Memory B cell (primary cell): Measurements from ENCODE around the gene CUL4A.
"Not testable (repeated sequence)": the region's sequence is repeated elsewhere in the genome, so short reads cannot be mapped to it uniquely, and the experiment has no call there.

Experiments used
- ATAC-seq: fragments of 150-1000 bp; cut with Tn5 transposase; 2 replicates; pipeline ENCODE4 v1.10.0; 2021; ENCODE audit warnings: low read depth, mild to moderate bottlenecking, moderate library complexity
- DNase-seq, 2 donors: peaks; one replicate each; pipeline ENCODE4 v3.0.0; 2022; ENCODE audit warnings: low spot score in 2 of 2
- H3K27ac Mint-ChIP-seq: one replicate; pipeline ENCODE4 v1.8.0; 2022; ENCODE audit warnings: mild to moderate bottlenecking, moderate library complexity, mixed read lengths
- H3K27me3 Mint-ChIP-seq: one replicate; pipeline ENCODE4 v1.8.0; 2022; ENCODE audit warnings: mixed read lengths
- H3K36me3 Mint-ChIP-seq: one replicate; pipeline ENCODE4 v1.8.0; 2022; ENCODE audit warnings: mild to moderate bottlenecking, mixed read lengths
- H3K4me1 Mint-ChIP-seq: one replicate; pipeline ENCODE4 v1.8.0; 2022; ENCODE audit warnings: mixed read lengths
- H3K4me3 Mint-ChIP-seq: one replicate; pipeline ENCODE4 v1.8.0; 2022; ENCODE audit warnings: mild to moderate bottlenecking, moderate library complexity, mixed read lengths
- H3K9me3 Mint-ChIP-seq: one replicate; pipeline ENCODE4 v1.8.0; 2022; ENCODE audit warnings: mixed read lengths

Gene CUL4A

DNA sequence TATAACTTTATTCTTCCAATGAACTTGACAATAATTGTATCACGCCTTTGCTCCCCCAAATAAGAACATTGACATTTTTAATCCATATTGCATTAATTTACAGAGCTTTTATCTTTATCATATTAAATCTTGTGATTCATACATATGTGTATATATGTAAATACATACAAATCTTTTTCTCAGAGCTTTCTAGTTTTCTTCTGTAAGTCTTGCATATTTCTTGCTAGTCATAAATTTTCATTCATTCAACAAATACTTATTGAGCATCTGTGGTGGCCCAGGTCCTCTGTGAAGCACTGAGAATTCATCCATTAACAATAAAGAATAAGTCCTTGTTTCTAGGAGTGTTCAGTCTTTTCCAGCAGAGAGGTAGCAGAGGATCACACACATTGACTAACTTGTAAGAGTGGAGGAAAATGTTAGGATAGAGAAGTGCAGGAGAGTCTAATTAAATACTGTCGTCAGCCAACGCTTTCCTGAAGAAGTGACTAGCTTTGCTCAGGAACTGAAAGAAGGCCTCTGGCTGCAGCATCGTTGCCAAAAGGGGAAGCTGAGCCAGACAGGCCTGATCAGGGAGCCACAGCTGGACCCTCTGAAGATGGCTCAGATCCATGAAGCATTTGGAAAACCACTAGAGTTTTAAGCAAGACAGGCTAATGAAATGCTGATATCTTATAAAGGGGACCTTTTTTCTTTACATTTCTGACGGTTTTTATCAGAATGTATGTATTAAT lies 49.1 kb downstream of the CUL4A start:
- H3K36me3 Mint-ChIP-seq: peaks cover 30% of the 10 kb centered on the region
- ATAC-seq (no peak), DNase-seq (no peak)
- H3K9me3 Mint-ChIP-seq: no peaks in the 10 kb centered on the region
- no peaks in the 10 kb centered on the region for H3K27me3 Mint-ChIP-seq
- no peaks in the 10 kb centered on the region for H3K4me1 Mint-ChIP-seq
- no peak overlapping the region for H3K27ac Mint-ChIP-seq
- H3K4me3 Mint-ChIP-seq: no peak overlapping the region

DNA sequence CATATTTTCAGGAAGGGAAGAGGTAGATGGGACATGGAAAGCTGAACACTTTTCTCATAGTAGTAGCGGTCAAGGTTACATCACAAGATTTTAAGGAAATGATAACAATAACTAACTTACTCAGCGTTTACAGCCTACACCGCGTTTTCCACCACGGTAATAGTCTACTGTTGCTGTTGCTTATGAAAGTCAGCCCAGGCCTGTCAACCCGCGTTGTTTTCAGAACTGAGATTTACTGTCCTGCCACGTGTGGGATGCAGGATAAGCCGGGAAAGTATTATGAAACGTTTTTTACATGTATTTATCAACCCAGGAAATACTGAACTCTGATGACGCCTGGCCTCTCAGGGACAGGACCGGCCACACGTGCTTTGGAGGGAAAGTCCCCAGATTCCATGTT lies 51.6 kb downstream of the CUL4A start:
- Mint-ChIP-seq H3K4me3 (no peak overlapping the region), H3K27ac (no peak overlapping the region), H3K27me3 (no peaks in the 10 kb centered on the region), H3K36me3 (peaks cover 28% of the 10 kb centered on the region), H3K9me3 (no peaks in the 10 kb centered on the region), H3K4me1 (no peaks in the 10 kb centered on the region)
- ATAC-seq (no peak), DNase-seq (no peak)

DNA sequence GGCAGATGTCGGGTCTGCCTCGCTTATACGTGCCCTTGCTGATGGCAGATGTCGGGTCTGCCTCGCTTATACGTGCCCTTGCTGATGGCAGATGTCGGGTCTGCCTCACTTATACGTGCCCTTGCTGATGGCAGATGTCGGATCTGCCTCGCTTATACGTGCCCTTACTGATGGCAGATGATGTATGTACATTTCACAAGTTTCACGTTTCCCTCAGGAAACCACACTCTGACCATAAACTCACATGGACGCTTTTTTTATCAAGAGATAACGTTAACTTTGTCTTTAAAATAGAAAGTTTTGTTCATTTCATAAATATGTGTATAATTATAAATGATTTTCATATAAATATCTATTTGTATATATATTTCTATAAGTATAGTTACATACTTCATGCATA lies 53.6 kb downstream of the CUL4A start:
- H3K27ac Mint-ChIP-seq, H3K4me3 Mint-ChIP-seq, H3K4me1 Mint-ChIP-seq, H3K27me3 Mint-ChIP-seq, ATAC-seq, H3K9me3 Mint-ChIP-seq, DNase-seq: not testable (repeated sequence)
- H3K36me3 Mint-ChIP-seq: peaks cover 24% of the 10 kb centered on the region

- Mint-ChIP-seq H3K36me3 (peaks cover 7% of the 10 kb centered on the region), H3K27ac (no peak overlapping the region), H3K4me3 (no peak overlapping the region)
Observed at GRCh38 chr13:113267642-113268405, 58.4 kb downstream of the CUL4A start.

GRCh38 chr13:113272031-113272430 lies 62.6 kb downstream of the CUL4A start:
- Mint-ChIP-seq H3K4me3 (no peak overlapping the region), H3K9me3 (no peaks in the 10 kb centered on the region), H3K27me3 (peaks cover 3% of the 10 kb centered on the region), H3K27ac (no peak overlapping the region), H3K4me1 (peaks cover 2% of the 10 kb centered on the region), H3K36me3 (peaks cover 5% of the 10 kb centered on the region)
- DNase-seq (no peak), ATAC-seq (no peak)

More at GRCh38 chr13:113267642-113268405, 58.4 kb downstream of the CUL4A start:
- H3K4me1 Mint-ChIP-seq: no peaks in the 10 kb centered on the region
- H3K27me3 Mint-ChIP-seq: no peaks in the 10 kb centered on the region
- H3K9me3 Mint-ChIP-seq: no peaks in the 10 kb centered on the region
- ATAC-seq (no peak), DNase-seq (no peak)

GRCh38 chr13:113272701-113273181 lies 63.3 kb downstream of the CUL4A start:
- H3K36me3 Mint-ChIP-seq: peaks cover 2% of the 10 kb centered on the region
- H3K4me1 Mint-ChIP-seq: peaks cover 2% of the 10 kb centered on the region
- no peaks in the 10 kb centered on the region for H3K9me3 Mint-ChIP-seq
- no peak for DNase-seq
- ATAC-seq: no peak
- H3K27me3 Mint-ChIP-seq: peaks cover 5% of the 10 kb centered on the region
- no peak overlapping the region for H3K4me3 Mint-ChIP-seq
- no peak overlapping the region for H3K27ac Mint-ChIP-seq

- Mint-ChIP-seq H3K27me3 (peaks cover 6% of the 10 kb centered on the region), H3K9me3 (no peaks in the 10 kb centered on the region), H3K4me3 (no peak overlapping the region), H3K36me3 (peaks cover 2% of the 10 kb centered on the region), H3K27ac (no peak overlapping the region), H3K4me1 (peaks cover 2% of the 10 kb centered on the region)
- DNase-seq: no peak
- no peak for ATAC-seq
Observed at GRCh38 chr13:113273321-113273720, 63.9 kb downstream of the CUL4A start.

DNA sequence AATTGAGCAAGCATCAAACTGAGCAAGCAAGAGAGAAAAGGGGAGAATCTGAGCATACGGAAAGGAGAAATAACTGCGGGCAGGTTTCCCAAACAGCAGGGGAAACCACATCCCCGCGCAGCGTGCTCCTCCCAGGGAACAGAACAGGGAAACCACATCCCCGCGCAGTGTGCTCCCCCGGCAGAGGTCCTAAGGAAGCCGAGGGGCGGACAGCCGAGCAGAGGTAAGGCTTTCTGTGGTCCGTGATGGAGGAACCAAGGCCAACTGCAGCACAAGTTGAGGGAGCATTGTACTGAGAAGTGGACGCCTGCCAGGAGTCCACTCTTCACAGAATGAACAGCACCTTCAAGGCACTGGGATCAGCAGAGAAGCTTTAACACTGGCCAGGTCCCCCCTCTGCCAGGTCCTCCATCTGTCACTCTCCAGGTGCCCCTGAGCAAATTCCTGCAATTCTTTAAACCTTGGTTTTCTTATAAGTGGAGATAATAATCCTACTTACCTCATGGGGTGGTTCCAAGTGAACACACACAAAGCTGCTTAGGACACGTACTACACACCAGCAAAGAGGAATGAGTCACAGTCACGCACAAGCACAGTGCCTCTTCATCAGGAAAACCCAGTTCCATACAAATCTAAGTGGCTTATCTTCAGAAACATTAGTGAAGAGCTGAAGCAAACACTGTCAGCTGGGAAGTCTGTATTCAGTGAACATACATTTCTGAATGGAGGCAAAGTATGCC lies 64.6 kb downstream of the CUL4A start:
- peaks cover 2% of the 10 kb centered on the region for H3K4me1 Mint-ChIP-seq
- peaks cover 2% of the 10 kb centered on the region for H3K36me3 Mint-ChIP-seq
- H3K27ac Mint-ChIP-seq: no peak overlapping the region
- H3K9me3 Mint-ChIP-seq: no peaks in the 10 kb centered on the region
- no peak overlapping the region for H3K4me3 Mint-ChIP-seq
- peaks cover 13% of the 10 kb centered on the region for H3K27me3 Mint-ChIP-seq
- ATAC-seq (no peak), DNase-seq (no peak)

DNA sequence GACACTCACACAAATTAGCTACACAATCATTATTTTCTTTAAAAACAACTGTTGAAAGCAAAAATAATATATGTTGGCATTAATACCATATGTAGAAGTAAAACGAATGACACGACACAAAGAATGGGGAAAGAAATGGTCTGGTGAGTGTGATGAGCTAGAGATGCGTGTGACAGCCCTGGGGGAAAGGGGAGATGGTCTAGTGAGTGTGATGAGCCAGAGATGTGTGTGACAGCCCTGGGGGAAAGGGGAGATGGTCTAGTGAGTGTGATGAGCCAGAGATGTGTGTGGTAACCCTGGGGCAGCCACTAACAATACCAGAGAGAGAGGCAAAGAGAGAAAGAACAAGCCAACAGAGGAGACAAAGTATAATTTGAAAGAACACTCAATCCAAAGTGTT lies 65.3 kb downstream of the CUL4A start:
- DNase-seq (no peak), ATAC-seq (no peak)
- H3K27ac Mint-ChIP-seq: no peak overlapping the region
- H3K36me3 Mint-ChIP-seq: peaks cover 2% of the 10 kb centered on the region
- H3K4me1 Mint-ChIP-seq: peaks cover 2% of the 10 kb centered on the region
- peaks cover 14% of the 10 kb centered on the region for H3K27me3 Mint-ChIP-seq
- H3K4me3 Mint-ChIP-seq: no peak overlapping the region
- no peaks in the 10 kb centered on the region for H3K9me3 Mint-ChIP-seq

GRCh38 chr13:113275387-113275786 lies 66.0 kb downstream of the CUL4A start:
- H3K36me3 Mint-ChIP-seq: peaks cover 2% of the 10 kb centered on the region
- no peak overlapping the region for H3K27ac Mint-ChIP-seq
- H3K27me3 Mint-ChIP-seq: peaks cover 14% of the 10 kb centered on the region
- ATAC-seq: peak; percentile 59
- H3K4me3 Mint-ChIP-seq: no peak overlapping the region
- H3K4me1 Mint-ChIP-seq: peaks cover 2% of the 10 kb centered on the region
- DNase-seq: no peak
- no peaks in the 10 kb centered on the region for H3K9me3 Mint-ChIP-seq

DNA sequence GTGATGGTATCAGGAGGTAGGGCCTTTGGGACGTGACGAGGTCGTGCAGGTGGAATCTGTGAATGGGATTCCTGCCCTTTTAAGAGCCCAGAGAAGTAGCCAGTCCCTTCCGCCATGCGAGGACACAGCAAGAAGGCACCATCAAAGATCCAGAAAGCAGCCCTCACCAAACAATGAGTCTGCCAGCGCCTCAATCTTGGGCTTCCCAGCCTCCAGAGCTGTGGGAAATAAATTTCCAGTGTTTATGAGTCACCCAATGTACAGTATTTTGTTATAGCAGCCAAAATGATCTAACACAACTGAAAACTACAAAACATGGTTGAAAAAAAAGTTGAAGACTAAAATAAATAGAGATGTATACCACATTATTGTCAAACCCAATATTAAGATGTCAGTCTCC lies 70.7 kb downstream of the CUL4A start:
- Mint-ChIP-seq H3K36me3 (no peaks in the 10 kb centered on the region), H3K27me3 (peaks cover 18% of the 10 kb centered on the region), H3K27ac (no peak overlapping the region), H3K9me3 (no peaks in the 10 kb centered on the region), H3K4me3 (no peak overlapping the region), H3K4me1 (no peaks in the 10 kb centered on the region)
- ATAC-seq (no peak), DNase-seq (no peak)

GRCh38 chr13:113283904-113284303 lies 74.5 kb downstream of the CUL4A start:
- ATAC-seq (no peak), DNase-seq (no peak)
- H3K9me3 Mint-ChIP-seq: peaks cover 2% of the 10 kb centered on the region
- peaks cover 14% of the 10 kb centered on the region for H3K27me3 Mint-ChIP-seq
- H3K27ac Mint-ChIP-seq: no peak overlapping the region
- no peaks in the 10 kb centered on the region for H3K36me3 Mint-ChIP-seq
- H3K4me3 Mint-ChIP-seq: no peak overlapping the region
- H3K4me1 Mint-ChIP-seq: no peaks in the 10 kb centered on the region

DNA sequence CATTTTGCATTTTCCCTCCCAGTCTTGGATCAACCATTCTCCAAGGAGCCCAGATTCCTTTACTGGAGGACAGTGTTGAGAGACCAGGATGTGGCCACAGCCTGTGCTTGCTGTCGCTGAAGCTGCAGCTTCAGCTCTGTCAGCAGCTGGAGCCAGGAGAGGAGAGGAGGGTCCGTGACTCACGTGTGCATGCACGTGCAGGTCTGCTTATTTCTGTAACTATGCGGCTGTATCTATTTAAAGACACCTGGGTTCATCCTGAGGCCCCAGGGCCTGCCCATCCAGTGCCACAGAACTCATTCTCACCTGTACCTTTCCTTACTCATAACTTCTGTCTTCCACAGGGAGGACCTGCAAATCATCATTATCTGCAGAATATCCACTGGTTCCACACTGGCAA lies 79.5 kb downstream of the CUL4A start:
- H3K9me3 Mint-ChIP-seq: peaks cover 2% of the 10 kb centered on the region
- ATAC-seq (no peak), DNase-seq (no peak)
- H3K27ac Mint-ChIP-seq: no peak overlapping the region
- H3K36me3 Mint-ChIP-seq: no peaks in the 10 kb centered on the region
- H3K4me1 Mint-ChIP-seq: peaks cover 7% of the 10 kb centered on the region
- H3K4me3 Mint-ChIP-seq: no peak overlapping the region
- peaks cover 24% of the 10 kb centered on the region for H3K27me3 Mint-ChIP-seq

- Mint-ChIP-seq H3K4me3 (no peak overlapping the region), H3K27me3 (peaks cover 24% of the 10 kb centered on the region), H3K36me3 (no peaks in the 10 kb centered on the region), H3K9me3 (peaks cover 2% of the 10 kb centered on the region), H3K4me1 (peaks cover 7% of the 10 kb centered on the region), H3K27ac (no peak overlapping the region)
- ATAC-seq: no peak
- DNase-seq: no peak
Observed at GRCh38 chr13:113291129-113291528, 81.7 kb downstream of the CUL4A start.
